ENCODE data around the gene PLA2G6. TPM values are rescaled to one million over a fixed set of nuclear protein-coding genes. Genes with fewer than 3 reads are reported as not detected.

The PLA2G6 gene
- total and polyA plus RNA-seq, 2 of the 13 experiments (the other 11 are each of a cell fraction or from before 2014, with no cell fraction given), result 4.8 to 11.5 TPM

DNA sequence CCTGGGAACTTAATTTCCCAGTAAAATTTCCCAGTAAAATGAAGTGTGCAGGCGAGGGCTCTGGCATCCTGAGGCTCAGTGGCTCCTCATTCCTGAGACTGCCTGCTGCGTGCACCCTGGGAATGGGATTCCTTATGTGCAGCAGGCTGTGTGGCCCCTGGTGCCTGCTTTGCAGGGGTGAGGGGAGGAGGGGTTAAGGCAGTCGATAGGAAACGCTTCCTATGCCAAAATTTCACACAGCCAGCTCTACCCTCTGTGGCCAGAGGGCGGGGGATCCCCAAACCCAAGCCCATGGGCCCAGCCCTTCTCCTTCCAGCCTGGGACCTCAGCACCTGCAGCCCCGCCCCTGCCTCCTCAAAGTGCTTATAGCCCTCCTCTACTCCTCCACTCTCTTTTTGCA lies 59.0 kb downstream of the PLA2G6 start:
- in situ Hi-C loops (cut with HindIII; ENCODE audit: extremely low pct_ligation_motif_present, low pct_unique_long_range_greater_than_20kb), result no loop called here
- DNase-seq (ENCODE audit: low spot score) (no peak), ATAC-seq (no peak), FAIRE-seq (no peak)
- no peak overlapping the region for H2AFZ ChIP-seq (ENCODE audit: low read length)
- H3K9ac ChIP-seq (ENCODE audit: insufficient read depth, low read depth, low read length), result no peak overlapping the region
- ChIA-PET CTCF (ENCODE audit: low intra/inter-chr PET ratio, low total read pairs) (no interaction called here), POLR2A (interaction anchor here (1.0 kb wide), 1 partner anchor 11 kb away, joined by 3 read pairs; the partner anchor contains the start of gene BAIAP2L2)
- no TSS peak for BruUV-seq (replicated peaks)
- WGBS (ENCODE audit: low lambda C conversion rate), result 63% methylated on average over 6 of the region's 6 CpGs
- no peaks in the 10 kb centered on the region for H3K9me3 ChIP-seq (ENCODE audit: low read length)
- TF ChIP-seq ONECUT2 (CRISPR knock-in tag; IDR thresholded peaks at IDR 0.05), result no peak
- TF ChIP-seq ZSCAN25 (CRISPR knock-in tag; IDR thresholded peaks at IDR 0.05), result peak; percentile 85
- no peak overlapping the region for H3K4me3 ChIP-seq (replicated peaks in 1 of 3; ENCODE audit: insufficient read depth in 1 of 3, low read depth in 2 of 3, low read length in 3 of 3)
- no peaks in the 10 kb centered on the region for H3K27me3 ChIP-seq (ENCODE audit: control insufficient read depth in 1 of 2, insufficient read depth in 2 of 2, low read length in 2 of 2)
- no peaks in the 10 kb centered on the region for H4K20me1 ChIP-seq (ENCODE audit: insufficient read depth, low read length)
- no peak overlapping the region for H3K27ac ChIP-seq (ENCODE audit: extremely low read length, insufficient read depth, low read length)
- H3K36me3 ChIP-seq (replicated peaks in 1 of 2; ENCODE audit: control insufficient read depth in 1 of 2, insufficient read depth in 2 of 2, low read length in 2 of 2), result no peaks in the 10 kb centered on the region
- intact Hi-C loops (cut with micrococcal nuclease; ENCODE audit: unreplicated experiment), result no loop called here
- H3K79me2 ChIP-seq (ENCODE audit: insufficient read depth, low read length), result no peaks in the 10 kb centered on the region
- H3K4me2 ChIP-seq (ENCODE audit: low read depth, low read length), result no peak overlapping the region
- no peaks in the 10 kb centered on the region for H3K4me1 ChIP-seq (ENCODE audit: insufficient read depth, low read length)

- Histone ChIP-seq H3K9ac (ENCODE audit: insufficient read depth, low read depth, low read length) (no peak overlapping the region), H2AFZ (ENCODE audit: low read length) (no peak overlapping the region), H3K79me2 (ENCODE audit: insufficient read depth, low read length) (no peaks in the 10 kb centered on the region), H3K27ac (ENCODE audit: extremely low read length, insufficient read depth, low read length) (no peak overlapping the region), H3K4me1 (ENCODE audit: insufficient read depth, low read length) (no peaks in the 10 kb centered on the region), H4K20me1 (ENCODE audit: insufficient read depth, low read length) (no peaks in the 10 kb centered on the region), H3K4me3 (replicated peaks in 1 of 3; ENCODE audit: insufficient read depth in 1 of 3, low read depth in 2 of 3, low read length in 3 of 3) (no peak overlapping the region), H3K4me2 (ENCODE audit: low read depth, low read length) (no peak overlapping the region), H3K9me3 (ENCODE audit: low read length) (no peaks in the 10 kb centered on the region), H3K27me3 (ENCODE audit: control insufficient read depth in 1 of 2, insufficient read depth in 2 of 2, low read length in 2 of 2) (no peaks in the 10 kb centered on the region), H3K36me3 (replicated peaks in 1 of 2; ENCODE audit: control insufficient read depth in 1 of 2, insufficient read depth in 2 of 2, low read length in 2 of 2) (no peaks in the 10 kb centered on the region)
- ChIA-PET CTCF (ENCODE audit: low intra/inter-chr PET ratio, low total read pairs) (no interaction called here), POLR2A (interaction anchor here (1.1 kb wide), 1 partner anchor 9 kb away, joined by 4 read pairs; no protein-coding TSS in a partner anchor)
- in situ Hi-C loops (cut with HindIII; ENCODE audit: extremely low pct_ligation_motif_present, low pct_unique_long_range_greater_than_20kb) (no loop called here), intact Hi-C loops (cut with micrococcal nuclease; ENCODE audit: unreplicated experiment) (no loop called here)
- ATAC-seq (no peak), DNase-seq (ENCODE audit: low spot score) (no peak), FAIRE-seq (no peak)
- no TSS peak for BruUV-seq (replicated peaks)
- 85% methylated on average over 18 of the region's 28 CpGs for WGBS (ENCODE audit: low lambda C conversion rate)
- TF ChIP-seq ZZZ3 (CRISPR knock-in tag; IDR thresholded peaks at IDR 0.05; ENCODE audit: borderline replicate concordance) (no peak), RFXAP (CRISPR knock-in tag; IDR thresholded peaks at IDR 0.05; ENCODE audit: borderline replicate concordance) (no peak), ATF6 (CRISPR knock-in tag; conservative IDR thresholded peaks at IDR 0.05) (no peak), ATF1 (CRISPR knock-in tag; IDR thresholded peaks at IDR 0.05) (no peak), ERF (CRISPR knock-in tag; IDR thresholded peaks at IDR 0.05) (no peak), ZNF567 (CRISPR knock-in tag; IDR thresholded peaks at IDR 0.05; ENCODE audit: borderline replicate concordance) (no peak), ZNF792 (CRISPR knock-in tag; IDR thresholded peaks at IDR 0.05) (no peak), ZNF468 (CRISPR knock-in tag; IDR thresholded peaks at IDR 0.05) (no peak), ZMAT3 (CRISPR knock-in tag; conservative IDR thresholded peaks at IDR 0.05) (no peak), ZNF703 (CRISPR knock-in tag; IDR thresholded peaks at IDR 0.05; ENCODE audit: borderline replicate concordance) (no peak), BRD4 (CRISPR knock-in tag; IDR thresholded peaks at IDR 0.05) (no peak), FOXO1 (CRISPR knock-in tag; IDR thresholded peaks at IDR 0.05) (no peak)
- TF ChIP-seq, protein P1, sequence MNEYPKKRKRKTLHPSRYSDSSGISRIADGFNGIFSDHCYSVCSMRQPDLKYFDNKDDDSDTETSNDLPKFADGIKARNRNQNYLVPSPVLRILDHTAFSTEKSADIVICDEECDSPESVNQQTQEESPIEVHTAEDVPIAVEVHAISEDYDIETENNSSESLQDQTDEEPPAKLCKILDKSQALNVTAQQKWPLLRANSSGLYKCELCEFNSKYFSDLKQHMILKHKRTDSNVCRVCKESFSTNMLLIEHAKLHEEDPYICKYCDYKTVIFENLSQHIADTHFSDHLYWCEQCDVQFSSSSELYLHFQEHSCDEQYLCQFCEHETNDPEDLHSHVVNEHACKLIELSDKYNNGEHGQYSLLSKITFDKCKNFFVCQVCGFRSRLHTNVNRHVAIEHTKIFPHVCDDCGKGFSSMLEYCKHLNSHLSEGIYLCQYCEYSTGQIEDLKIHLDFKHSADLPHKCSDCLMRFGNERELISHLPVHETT (CRISPR knock-in tag; conservative IDR thresholded peaks at IDR 0.05), result no peak
Measured at GRCh38 chr22:38120359-38121110, 61.1 kb downstream of the PLA2G6 start.
